ENCODE data around the gene MTUS2.

The MTUS2 gene

GRCh38 chr13:29496241-29496712 is 676.1 kb downstream of the MTUS2 start:
- no peak for DNase-seq

GRCh38 chr13:29497137-29497654 is 677.1 kb downstream of the MTUS2 start:
- peak; percentile 56 for DNase-seq

GRCh38 chr13:29498426-29499040 is 678.4 kb downstream of the MTUS2 start:
- no peak for DNase-seq

GRCh38 chr13:29499506-29500165 is 679.5 kb downstream of the MTUS2 start:
- no peak for DNase-seq

GRCh38 chr13:29500386-29500785 is 680.2 kb downstream of the MTUS2 start:
- no peak for DNase-seq

GRCh38 chr13:29501674-29502073 is 681.5 kb downstream of the MTUS2 start:
- DNase-seq, result no peak

GRCh38 chr13:29502391-29503008 is 682.4 kb downstream of the MTUS2 start:
- DNase-seq, result no peak

GRCh38 chr13:29503041-29503837 is 683.1 kb downstream of the MTUS2 start:
- peak; percentile 48 for DNase-seq

GRCh38 chr13:29504691-29505090 is 684.6 kb downstream of the MTUS2 start:
- no peak for DNase-seq

GRCh38 chr13:29505511-29505910 is 685.4 kb downstream of the MTUS2 start:
- DNase-seq, result no peak

- no peak for DNase-seq
These were observed 685.8 kb downstream of the MTUS2 start for GRCh38 chr13:29505950-29506349.

- DNase-seq, result no peak
These were observed 687.2 kb downstream of the MTUS2 start for GRCh38 chr13:29507356-29507755.

GRCh38 chr13:29508130-29508875 is 688.2 kb downstream of the MTUS2 start:
- DNase-seq, result peak; percentile 78

GRCh38 chr13:29508876-29509252 is 688.7 kb downstream of the MTUS2 start:
- DNase-seq, result no peak

- peak; percentile 64 for DNase-seq
These were observed 690.0 kb downstream of the MTUS2 start for GRCh38 chr13:29509999-29510589.

- DNase-seq, result no peak
These were observed 690.5 kb downstream of the MTUS2 start for GRCh38 chr13:29510651-29511084.

GRCh38 chr13:29511106-29511796 is 691.1 kb downstream of the MTUS2 start:
- DNase-seq, result no peak

- DNase-seq, result no peak
These were observed 691.8 kb downstream of the MTUS2 start for GRCh38 chr13:29511980-29512379.

- peak; percentile 66 for DNase-seq
These were observed 693.2 kb downstream of the MTUS2 start for GRCh38 chr13:29513002-29513980.
